ENCODE measurements around the gene ARHGEF6. TPM values are rescaled to one million over a fixed set of nuclear protein-coding genes. Genes with fewer than 3 reads are reported as not detected.

ARHGEF6 gene
- total and polyA plus RNA-seq, 4 donors = 1.6 to 9.2 (median 4.2) TPM

DNA sequence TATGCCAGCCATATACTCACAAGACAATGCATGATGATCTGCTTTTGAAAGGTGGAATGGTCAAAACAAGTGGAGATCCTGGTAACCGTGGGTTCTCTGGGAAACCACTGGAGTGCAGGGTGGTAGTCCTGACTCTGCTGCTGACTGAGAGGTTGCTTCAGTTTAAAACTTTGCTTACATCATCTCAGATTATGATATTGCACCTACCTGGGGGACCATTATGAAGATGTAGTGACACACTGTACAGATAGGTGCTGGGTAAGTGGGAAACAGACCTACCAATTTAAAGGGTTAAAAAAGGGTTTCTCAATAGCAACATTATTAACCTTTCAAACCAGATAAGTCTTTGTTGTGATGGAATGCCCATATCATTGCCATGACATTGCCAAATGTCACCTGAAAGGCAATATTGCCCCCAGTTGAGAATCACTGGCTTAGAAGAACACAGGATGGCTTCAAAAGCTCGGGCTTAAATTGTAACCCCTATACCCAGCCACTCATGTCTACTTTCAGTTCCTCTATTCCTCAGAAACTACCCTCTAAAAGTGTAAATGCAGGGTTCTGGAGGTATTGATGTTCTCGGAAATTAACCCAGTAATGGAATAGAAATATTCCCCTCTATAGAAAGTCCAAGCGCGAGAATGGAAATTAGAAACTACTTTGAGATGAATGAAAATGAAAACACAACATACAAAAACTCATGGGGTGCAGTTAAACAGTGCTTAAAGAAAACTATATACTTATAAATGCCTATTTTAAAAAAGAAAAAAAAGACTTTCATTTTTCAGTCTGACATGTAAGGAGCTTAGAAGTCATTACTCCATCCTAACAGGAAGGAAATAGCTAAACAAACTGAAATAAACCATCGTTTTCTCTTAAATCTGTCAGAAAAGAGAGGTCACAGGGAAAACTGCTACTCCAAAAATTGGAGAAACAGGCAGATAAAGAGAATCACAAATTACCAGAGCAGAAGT, 65.8 kb downstream of the ARHGEF6 start:
- no peak overlapping the region for H3K4me3 ChIP-seq (ENCODE audit: low read depth in 1 of 3, low read length in 3 of 3)
- no peak for DNase-seq (ENCODE audit: low spot score)
- no peak overlapping the region for H3K9ac ChIP-seq (ENCODE audit: low read depth in 1 of 2, low read length in 2 of 2)
- H3K4me1 ChIP-seq (ENCODE audit: control insufficient read depth in 4 of 4, insufficient read depth in 4 of 4, low read length in 3 of 4) = peaks cover 0 to 2% (median 0%) of the 10 kb centered on the region in 4 donors
- WGBS = 70% methylated on average over 6 of the region's 6 CpGs
- H3K36me3 ChIP-seq (ENCODE audit: control insufficient read depth in 4 of 4, insufficient read depth in 3 of 4, low read depth in 1 of 4, low read length in 3 of 4) = no peaks in the 10 kb centered on the region
- no peaks in the 10 kb centered on the region for H3K9me3 ChIP-seq (ENCODE audit: control insufficient read depth in 4 of 4, low read length in 3 of 4)
- H3K27ac ChIP-seq (ENCODE audit: low read depth in 1 of 2, low read length in 2 of 2) = no peak overlapping the region
- no peaks in the 10 kb centered on the region for H3K27me3 ChIP-seq (ENCODE audit: control insufficient read depth in 4 of 4, insufficient read depth in 4 of 4, low read length in 3 of 4)
- no peak for TF ChIP-seq SP1 (IDR thresholded peaks at IDR 0.05)
- TF ChIP-seq, protein P1, sequence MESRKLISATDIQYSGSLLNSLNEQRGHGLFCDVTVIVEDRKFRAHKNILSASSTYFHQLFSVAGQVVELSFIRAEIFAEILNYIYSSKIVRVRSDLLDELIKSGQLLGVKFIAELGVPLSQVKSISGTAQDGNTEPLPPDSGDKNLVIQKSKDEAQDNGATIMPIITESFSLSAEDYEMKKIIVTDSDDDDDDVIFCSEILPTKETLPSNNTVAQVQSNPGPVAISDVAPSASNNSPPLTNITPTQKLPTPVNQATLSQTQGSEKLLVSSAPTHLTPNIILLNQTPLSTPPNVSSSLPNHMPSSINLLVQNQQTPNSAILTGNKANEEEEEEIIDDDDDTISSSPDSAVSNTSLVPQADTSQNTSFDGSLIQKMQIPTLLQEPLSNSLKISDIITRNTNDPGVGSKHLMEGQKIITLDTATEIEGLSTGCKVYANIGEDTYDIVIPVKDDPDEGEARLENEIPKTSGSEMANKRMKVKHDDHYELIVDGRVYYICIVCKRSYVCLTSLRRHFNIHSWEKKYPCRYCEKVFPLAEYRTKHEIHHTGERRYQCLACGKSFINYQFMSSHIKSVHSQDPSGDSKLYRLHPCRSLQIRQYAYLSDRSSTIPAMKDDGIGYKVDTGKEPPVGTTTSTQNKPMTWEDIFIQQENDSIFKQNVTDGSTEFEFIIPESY (IDR thresholded peaks at IDR 0.05) = no peak
- TF ChIP-seq, protein P2, sequence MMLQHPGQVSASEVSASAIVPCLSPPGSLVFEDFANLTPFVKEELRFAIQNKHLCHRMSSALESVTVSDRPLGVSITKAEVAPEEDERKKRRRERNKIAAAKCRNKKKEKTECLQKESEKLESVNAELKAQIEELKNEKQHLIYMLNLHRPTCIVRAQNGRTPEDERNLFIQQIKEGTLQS (IDR thresholded peaks at IDR 0.05) = no peak
- TF ChIP-seq RAD21 (IDR thresholded peaks at IDR 0.05) = no peak
- TF ChIP-seq JUND (IDR thresholded peaks at IDR 0.05) = no peak
- no peak for TF ChIP-seq YY1 (IDR thresholded peaks at IDR 0.05)
- TF ChIP-seq, protein P3, sequence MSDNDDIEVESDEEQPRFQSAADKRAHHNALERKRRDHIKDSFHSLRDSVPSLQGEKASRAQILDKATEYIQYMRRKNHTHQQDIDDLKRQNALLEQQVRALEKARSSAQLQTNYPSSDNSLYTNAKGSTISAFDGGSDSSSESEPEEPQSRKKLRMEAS (IDR thresholded peaks at IDR 0.05) = no peak
- no peak for TF ChIP-seq FOXA1 (IDR thresholded peaks at IDR 0.05)
- no peak for TF ChIP-seq FOXA2 (IDR thresholded peaks at IDR 0.05)
- TF ChIP-seq, protein P4, sequence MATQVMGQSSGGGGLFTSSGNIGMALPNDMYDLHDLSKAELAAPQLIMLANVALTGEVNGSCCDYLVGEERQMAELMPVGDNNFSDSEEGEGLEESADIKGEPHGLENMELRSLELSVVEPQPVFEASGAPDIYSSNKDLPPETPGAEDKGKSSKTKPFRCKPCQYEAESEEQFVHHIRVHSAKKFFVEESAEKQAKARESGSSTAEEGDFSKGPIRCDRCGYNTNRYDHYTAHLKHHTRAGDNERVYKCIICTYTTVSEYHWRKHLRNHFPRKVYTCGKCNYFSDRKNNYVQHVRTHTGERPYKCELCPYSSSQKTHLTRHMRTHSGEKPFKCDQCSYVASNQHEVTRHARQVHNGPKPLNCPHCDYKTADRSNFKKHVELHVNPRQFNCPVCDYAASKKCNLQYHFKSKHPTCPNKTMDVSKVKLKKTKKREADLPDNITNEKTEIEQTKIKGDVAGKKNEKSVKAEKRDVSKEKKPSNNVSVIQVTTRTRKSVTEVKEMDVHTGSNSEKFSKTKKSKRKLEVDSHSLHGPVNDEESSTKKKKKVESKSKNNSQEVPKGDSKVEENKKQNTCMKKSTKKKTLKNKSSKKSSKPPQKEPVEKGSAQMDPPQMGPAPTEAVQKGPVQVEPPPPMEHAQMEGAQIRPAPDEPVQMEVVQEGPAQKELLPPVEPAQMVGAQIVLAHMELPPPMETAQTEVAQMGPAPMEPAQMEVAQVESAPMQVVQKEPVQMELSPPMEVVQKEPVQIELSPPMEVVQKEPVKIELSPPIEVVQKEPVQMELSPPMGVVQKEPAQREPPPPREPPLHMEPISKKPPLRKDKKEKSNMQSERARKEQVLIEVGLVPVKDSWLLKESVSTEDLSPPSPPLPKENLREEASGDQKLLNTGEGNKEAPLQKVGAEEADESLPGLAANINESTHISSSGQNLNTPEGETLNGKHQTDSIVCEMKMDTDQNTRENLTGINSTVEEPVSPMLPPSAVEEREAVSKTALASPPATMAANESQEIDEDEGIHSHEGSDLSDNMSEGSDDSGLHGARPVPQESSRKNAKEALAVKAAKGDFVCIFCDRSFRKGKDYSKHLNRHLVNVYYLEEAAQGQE (IDR thresholded peaks at IDR 0.05) = no peak
- TF ChIP-seq GABPA (IDR thresholded peaks at IDR 0.05 in 1 of 2, conservative IDR thresholded peaks at IDR 0.05 in 1 of 2) = no peak
- TF ChIP-seq TAF1 (conservative IDR thresholded peaks at IDR 0.05) = no peak
- no peak for TF ChIP-seq RXRA (IDR thresholded peaks at IDR 0.05)
- no peak for TF ChIP-seq HNF4A (conservative IDR thresholded peaks at IDR 0.05)
- TF ChIP-seq NR2F2 (IDR thresholded peaks at IDR 0.05) = no peak
- no peak for TF ChIP-seq EGR1 (IDR thresholded peaks at IDR 0.05; ENCODE audit: low read depth in 2 of 2)
- TF ChIP-seq HNF4G (IDR thresholded peaks at IDR 0.05) = no peak
- TF ChIP-seq, protein P5, sequence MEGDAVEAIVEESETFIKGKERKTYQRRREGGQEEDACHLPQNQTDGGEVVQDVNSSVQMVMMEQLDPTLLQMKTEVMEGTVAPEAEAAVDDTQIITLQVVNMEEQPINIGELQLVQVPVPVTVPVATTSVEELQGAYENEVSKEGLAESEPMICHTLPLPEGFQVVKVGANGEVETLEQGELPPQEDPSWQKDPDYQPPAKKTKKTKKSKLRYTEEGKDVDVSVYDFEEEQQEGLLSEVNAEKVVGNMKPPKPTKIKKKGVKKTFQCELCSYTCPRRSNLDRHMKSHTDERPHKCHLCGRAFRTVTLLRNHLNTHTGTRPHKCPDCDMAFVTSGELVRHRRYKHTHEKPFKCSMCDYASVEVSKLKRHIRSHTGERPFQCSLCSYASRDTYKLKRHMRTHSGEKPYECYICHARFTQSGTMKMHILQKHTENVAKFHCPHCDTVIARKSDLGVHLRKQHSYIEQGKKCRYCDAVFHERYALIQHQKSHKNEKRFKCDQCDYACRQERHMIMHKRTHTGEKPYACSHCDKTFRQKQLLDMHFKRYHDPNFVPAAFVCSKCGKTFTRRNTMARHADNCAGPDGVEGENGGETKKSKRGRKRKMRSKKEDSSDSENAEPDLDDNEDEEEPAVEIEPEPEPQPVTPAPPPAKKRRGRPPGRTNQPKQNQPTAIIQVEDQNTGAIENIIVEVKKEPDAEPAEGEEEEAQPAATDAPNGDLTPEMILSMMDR (IDR thresholded peaks at IDR 0.05; ENCODE audit: low read depth, low read length, missing input control) = no peak

Data from liver (tissue), 9 donors.